MCF 10A (cell line): ENCODE data around the gene MAFF. TPM values are rescaled to one million over a fixed set of nuclear protein-coding genes. Genes with fewer than 3 reads are reported as not detected.

ENCODE experiments used
- BruUV-seq: library from RNA; stranded (reverse); fragments of 400-500 nt; replicated peaks from 2 replicates; lab custom pipeline; 2021; lab: Mats Ljungman, UMichigan
- CTCF ChIA-PET: fragments of 300-600 bp; sonication (Branson Sonifier 250); formaldehyde crosslinking; extraction: SDS; loops from one replicate; lab custom pipeline; 2021; ENCODE audit warnings: antibody characterized with exemption, inconsistent platforms; lab: Yijun Ruan, JAX
- POLR2A ChIA-PET: fragments of 300-600, 350-650 bp; sonication (Branson Sonifier 250); formaldehyde crosslinking; extraction: SDS; loops from one replicate; lab custom pipeline; 2020; ENCODE audit warnings: antibody characterized with exemption, inconsistent platforms; lab: Yijun Ruan, JAX
- DNase-seq: peaks from one replicate; pipeline ENCODE4 v3.0.0-alpha.2; 2018; ENCODE audit not compliant: unreplicated experiment
- H3K27ac Mint-ChIP-seq: one replicate; pipeline ENCODE4 v1.8.0; 2022; ENCODE audit warnings: mild to moderate bottlenecking, low read depth, mixed read lengths; ENCODE audit not compliant: unreplicated experiment
- H3K27me3 Mint-ChIP-seq: one replicate; pipeline ENCODE4 v1.8.0; 2022; ENCODE audit warnings: mixed read lengths; ENCODE audit not compliant: insufficient read depth, unreplicated experiment
- H3K36me3 Mint-ChIP-seq: one replicate; pipeline ENCODE4 v1.8.0; 2022; ENCODE audit warnings: mild to moderate bottlenecking, moderate library complexity, mixed read lengths; ENCODE audit not compliant: insufficient read depth, unreplicated experiment
- H3K4me1 Mint-ChIP-seq: one replicate; pipeline ENCODE4 v1.8.0; 2022; ENCODE audit warnings: mixed read lengths; ENCODE audit not compliant: insufficient read depth, unreplicated experiment
- H3K4me3 Mint-ChIP-seq: one replicate; pipeline ENCODE4 v1.8.0; 2022; ENCODE audit warnings: mild to moderate bottlenecking, moderate library complexity, mixed read lengths; ENCODE audit not compliant: unreplicated experiment
- H3K9me3 Mint-ChIP-seq: one replicate; pipeline ENCODE4 v1.8.0; 2022; ENCODE audit warnings: mixed read lengths; ENCODE audit not compliant: unreplicated experiment
- CTCF ChIP-seq: fragments of 200-600 bp; IDR thresholded peaks from one replicate; pipeline ENCODE4 v1.8.0; 2022; ENCODE audit warnings: antibody characterized with exemption, mild to moderate bottlenecking; ENCODE audit not compliant: unreplicated experiment
- intact Hi-C: fragments of 100-400 bp; cut with micrococcal nuclease; formaldehyde crosslinking; loops from 2 replicates; pipeline ENCODE4 v1.14.1; 2022
- total RNA-seq: library from RNA; stranded (reverse); gene quantifications from 2 replicates; pipeline ENCODE4 v1.2.3, GENCODE V29; 2022

Gene MAFF
- total RNA-seq, 1 experiment from 2014 or later, result 71.4 TPM

- peak overlapping the region; percentile 43 for H3K4me3 Mint-ChIP-seq
- ChIA-PET POLR2A (interaction anchor here (0.5 to 1.9 kb wide), 12 partner anchors 10 to 176 kb away, joined by 3 to 13 read pairs (median 3); partner anchors contain the start of genes MAFF and PLA2G6), CTCF (interaction anchor here (0.5 to 1.7 kb wide), 7 partner anchors 19 to 309 kb away, joined by 3 to 6 read pairs (median 3); no protein-coding TSS in a partner anchor)
- DNase-seq, result no peak
- peaks cover 45% of the 10 kb centered on the region for H3K4me1 Mint-ChIP-seq
- peaks cover 40% of the 10 kb centered on the region for H3K36me3 Mint-ChIP-seq
- H3K9me3 Mint-ChIP-seq, result no peaks in the 10 kb centered on the region
- no peaks in the 10 kb centered on the region for H3K27me3 Mint-ChIP-seq
- TF ChIP-seq CTCF, result no peak
- intact Hi-C loops, result no loop called here
- no TSS peak for BruUV-seq
- peak overlapping the region; percentile 97 for H3K27ac Mint-ChIP-seq
Measured at GRCh38 chr22:38221908-38222796, 20.4 kb downstream of the MAFF start.

GRCh38 chr22:38222797-38223119 lies 21.0 kb downstream of the MAFF start:
- Mint-ChIP-seq H3K9me3 (no peaks in the 10 kb centered on the region), H3K36me3 (peaks cover 34% of the 10 kb centered on the region), H3K4me3 (peak overlapping the region; percentile 43), H3K27me3 (no peaks in the 10 kb centered on the region), H3K4me1 (peaks cover 45% of the 10 kb centered on the region), H3K27ac (peak overlapping the region; percentile 97)
- ChIA-PET POLR2A (interaction anchor here (0.5 to 1.9 kb wide), 13 partner anchors 11 to 287 kb away, joined by 3 to 13 read pairs (median 3); partner anchors contain the start of genes MAFF and PLA2G6), CTCF (interaction anchor here (0.5 to 1.7 kb wide), 6 partner anchors 18 to 309 kb away, joined by 3 to 6 read pairs (median 3); no protein-coding TSS in a partner anchor)
- DNase-seq, result peak; percentile 80
- no peak for TF ChIP-seq CTCF
- intact Hi-C loops, result no loop called here
- BruUV-seq, result no TSS peak

GRCh38 chr22:38223289-38223960 lies 21.6 kb downstream of the MAFF start:
- Mint-ChIP-seq H3K27ac (peak overlapping the region; percentile 97), H3K27me3 (no peaks in the 10 kb centered on the region), H3K4me3 (no peak overlapping the region), H3K36me3 (peaks cover 28% of the 10 kb centered on the region), H3K4me1 (peaks cover 45% of the 10 kb centered on the region), H3K9me3 (no peaks in the 10 kb centered on the region)
- no TSS peak for BruUV-seq
- ChIA-PET CTCF (interaction anchor here (0.7 to 1.2 kb wide), 3 partner anchors 73 to 123 kb away, joined by 3 read pairs; no protein-coding TSS in a partner anchor), POLR2A (interaction anchor here (0.6 to 1.9 kb wide), 5 partner anchors 20 to 288 kb away, joined by 3 to 13 read pairs (median 4); partner anchors contain the start of genes MAFF and PLA2G6)
- peak; percentile 26 for TF ChIP-seq CTCF
- intact Hi-C loops, result no loop called here
- no peak for DNase-seq
